Thyroid gland (tissue), 4 donors: Measurements from ENCODE around the gene NOX4.

Source experiments
- POLR2A ChIP-seq, 2 donors: fragments of 450-650 bp; IDR thresholded peaks; one replicate each; pipeline ENCODE4 v1.6.1; 2017; ENCODE audit warnings: antibody characterized with exemption in 2 of 2, mild to moderate bottlenecking in 2 of 2, moderate library complexity in 1 of 2
- TF ChIP-seq, protein P1 (sequence below), 6 experiments: fragments of 200-600 bp in 3 of 6; fragments of 450-650 bp in 3 of 6; sonication (generic) in 3 of 6; IDR thresholded peaks; one replicate each; pipeline ENCODE4 v1.5.1; 2016 to 2019; ENCODE audit warnings: antibody characterized with exemption in 6 of 6, mild to moderate bottlenecking in 2 of 6, inconsistent platforms in 1 of 6, moderate library complexity in 1 of 6

DNA sequence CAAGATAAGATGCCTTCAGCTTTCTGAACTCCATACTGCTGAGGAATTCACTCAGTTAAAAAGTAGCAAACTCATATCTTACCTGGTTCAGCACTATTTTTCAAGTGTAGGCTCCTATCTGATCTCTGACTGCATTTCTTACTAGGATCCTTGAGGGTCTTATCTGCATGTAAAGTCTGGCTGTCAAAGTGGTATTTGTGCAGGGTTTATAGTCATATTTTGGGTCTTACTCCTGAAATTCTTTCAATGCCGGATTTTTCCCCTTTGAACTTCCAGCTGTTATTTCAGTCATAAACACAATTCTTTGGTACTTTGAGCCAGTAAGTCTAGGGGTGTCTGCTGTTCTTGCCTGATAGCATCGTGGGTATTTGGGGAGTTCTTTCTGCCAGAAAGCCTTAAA lies 25.3 kb upstream of the NOX4 start:
- TF ChIP-seq, protein P1, sequence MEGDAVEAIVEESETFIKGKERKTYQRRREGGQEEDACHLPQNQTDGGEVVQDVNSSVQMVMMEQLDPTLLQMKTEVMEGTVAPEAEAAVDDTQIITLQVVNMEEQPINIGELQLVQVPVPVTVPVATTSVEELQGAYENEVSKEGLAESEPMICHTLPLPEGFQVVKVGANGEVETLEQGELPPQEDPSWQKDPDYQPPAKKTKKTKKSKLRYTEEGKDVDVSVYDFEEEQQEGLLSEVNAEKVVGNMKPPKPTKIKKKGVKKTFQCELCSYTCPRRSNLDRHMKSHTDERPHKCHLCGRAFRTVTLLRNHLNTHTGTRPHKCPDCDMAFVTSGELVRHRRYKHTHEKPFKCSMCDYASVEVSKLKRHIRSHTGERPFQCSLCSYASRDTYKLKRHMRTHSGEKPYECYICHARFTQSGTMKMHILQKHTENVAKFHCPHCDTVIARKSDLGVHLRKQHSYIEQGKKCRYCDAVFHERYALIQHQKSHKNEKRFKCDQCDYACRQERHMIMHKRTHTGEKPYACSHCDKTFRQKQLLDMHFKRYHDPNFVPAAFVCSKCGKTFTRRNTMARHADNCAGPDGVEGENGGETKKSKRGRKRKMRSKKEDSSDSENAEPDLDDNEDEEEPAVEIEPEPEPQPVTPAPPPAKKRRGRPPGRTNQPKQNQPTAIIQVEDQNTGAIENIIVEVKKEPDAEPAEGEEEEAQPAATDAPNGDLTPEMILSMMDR (IDR thresholded peaks at IDR 0.05): no peak
- no peak for TF ChIP-seq POLR2A (IDR thresholded peaks at IDR 0.05)
